Measurements from ENCODE around the gene KCNH1.

Gene KCNH1

GRCh38 chr1:210817385-210818275 lies 316.3 kb downstream of the KCNH1 start:
- no peak for DNase-seq (ENCODE audit: insufficient read length, low spot score)
- FAIRE-seq: no peak

DNA sequence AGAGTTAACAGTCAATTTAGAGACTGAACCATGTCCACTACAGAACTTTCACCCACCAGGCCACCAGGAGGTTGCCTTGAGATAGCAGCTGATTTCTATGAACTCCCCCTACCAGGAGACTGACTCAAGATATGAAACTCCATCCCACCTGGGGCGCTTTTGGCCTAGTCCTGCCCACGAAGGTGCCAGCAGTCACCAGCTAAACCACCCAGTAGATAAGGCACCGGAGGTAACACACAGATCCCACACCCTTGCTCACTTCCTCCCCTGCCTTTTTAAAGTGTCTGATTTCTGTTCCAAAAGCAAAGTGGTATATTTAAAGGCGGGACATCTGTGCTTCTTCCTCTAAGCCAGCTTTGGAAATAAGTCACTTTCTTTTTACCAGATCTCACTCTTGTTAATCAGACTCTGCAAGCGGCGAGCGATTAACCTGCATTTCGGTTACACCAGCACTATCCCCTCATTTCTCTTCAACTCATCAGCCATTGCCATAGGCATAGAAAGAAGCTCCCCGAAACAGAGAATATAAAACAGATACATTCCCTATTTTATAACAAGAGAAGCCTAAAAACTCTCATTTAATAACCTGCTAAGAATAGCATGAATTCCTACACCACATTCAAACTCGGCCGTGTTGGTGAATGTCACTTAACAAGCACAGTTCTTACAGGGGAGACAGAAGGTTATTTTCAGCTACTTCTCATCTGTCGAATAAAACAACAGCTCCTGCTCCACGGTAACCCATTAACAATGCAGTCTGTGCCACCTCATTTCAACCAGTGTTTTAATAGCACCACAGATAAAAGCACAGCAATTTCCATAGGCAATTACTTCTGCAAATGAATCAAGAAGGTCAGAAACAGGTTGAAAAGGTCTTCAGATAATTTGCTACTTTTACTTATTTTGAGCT lies 318.1 kb downstream of the KCNH1 start:
- FAIRE-seq (no peak), DNase-seq (ENCODE audit: insufficient read length, low spot score) (no peak)

- no peak for DNase-seq (ENCODE audit: insufficient read length, low spot score)
- no peak for FAIRE-seq
These were observed 319.4 kb downstream of the KCNH1 start for GRCh38 chr1:210814382-210815123.

- no peak for DNase-seq (ENCODE audit: insufficient read length, low spot score)
- no peak for FAIRE-seq
These were observed 332.4 kb downstream of the KCNH1 start for GRCh38 chr1:210801501-210801900.

GRCh38 chr1:210800756-210801155 lies 333.2 kb downstream of the KCNH1 start:
- FAIRE-seq: no peak
- no peak for DNase-seq (ENCODE audit: insufficient read length, low spot score)

GRCh38 chr1:210800301-210800700 lies 333.6 kb downstream of the KCNH1 start:
- FAIRE-seq (no peak), DNase-seq (ENCODE audit: insufficient read length, low spot score) (no peak)

DNA sequence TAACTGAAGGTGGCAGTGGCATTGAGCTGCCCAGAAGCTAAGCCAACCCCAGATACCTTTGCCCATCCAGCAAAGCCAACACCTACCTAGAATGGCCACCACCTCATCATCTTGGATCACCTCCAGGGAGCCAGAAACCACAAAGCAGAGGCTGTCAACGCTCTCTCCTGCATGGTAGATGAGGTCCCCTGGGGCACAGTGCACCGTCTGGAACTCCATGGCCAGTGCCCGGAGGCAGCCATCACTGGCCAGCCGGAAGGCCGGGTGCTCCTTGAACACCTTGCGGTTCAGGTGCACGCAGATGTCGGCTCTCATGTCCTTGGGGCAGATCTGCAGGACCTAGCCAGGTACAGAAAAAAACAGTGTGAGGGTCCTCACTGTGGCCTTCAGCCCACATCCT lies 336.5 kb downstream of the KCNH1 start:
- DNase-seq (ENCODE audit: insufficient read length, low spot score) (no peak), FAIRE-seq (no peak)

- peak; percentile 52 for FAIRE-seq
These were observed 337.5 kb downstream of the KCNH1 start for GRCh38 chr1:210796421-210796820.

DNA sequence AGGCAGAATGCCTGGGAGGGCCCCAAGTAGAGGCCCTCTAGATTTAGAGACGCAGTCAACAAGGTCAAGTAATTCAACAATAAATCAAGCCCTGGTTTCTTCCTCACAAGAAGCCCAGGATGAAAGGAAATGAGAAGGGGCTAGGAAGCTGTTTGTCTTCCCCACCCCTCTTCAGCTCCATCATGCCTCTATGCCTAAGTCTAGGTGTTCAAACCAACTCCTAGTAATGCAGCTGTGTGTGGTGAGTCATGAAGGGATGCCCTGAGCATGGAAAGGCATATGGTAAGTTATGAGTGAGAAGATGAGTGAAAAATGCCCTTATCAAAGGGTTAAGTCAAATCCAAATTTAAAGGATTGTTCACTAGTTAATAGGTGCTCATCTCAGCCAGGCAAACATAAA lies 339.5 kb downstream of the KCNH1 start:
- DNase-seq (ENCODE audit: insufficient read length, low spot score) (no peak), FAIRE-seq (no peak)

More at GRCh38 chr1:210796421-210796820, 337.5 kb downstream of the KCNH1 start:
- no peak for DNase-seq (ENCODE audit: insufficient read length, low spot score)

- FAIRE-seq (peak; percentile 70), DNase-seq (ENCODE audit: insufficient read length, low spot score) (peak; percentile 72)
These were observed 341.5 kb downstream of the KCNH1 start for GRCh38 chr1:210792250-210793102.

DNA sequence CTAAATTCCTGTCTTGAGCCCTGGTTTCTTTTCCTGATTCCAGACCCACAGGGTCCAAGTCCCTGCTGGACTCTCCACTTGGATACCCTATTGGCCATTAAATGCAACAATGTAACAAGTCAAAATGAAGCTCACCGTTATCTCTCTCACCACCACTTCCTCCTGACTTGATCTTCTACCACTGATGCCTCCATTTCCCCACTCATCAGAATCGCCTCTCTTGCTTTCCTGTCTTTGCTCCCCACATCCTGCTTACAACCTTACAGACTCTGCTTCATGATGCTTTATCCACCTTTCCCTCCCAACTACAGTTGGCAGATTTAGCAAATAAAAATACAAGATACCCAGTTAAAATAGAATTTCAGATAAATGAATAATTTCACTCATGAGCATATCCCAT lies 343.8 kb downstream of the KCNH1 start:
- no peak for DNase-seq (ENCODE audit: insufficient read length, low spot score)
- FAIRE-seq: no peak

DNA sequence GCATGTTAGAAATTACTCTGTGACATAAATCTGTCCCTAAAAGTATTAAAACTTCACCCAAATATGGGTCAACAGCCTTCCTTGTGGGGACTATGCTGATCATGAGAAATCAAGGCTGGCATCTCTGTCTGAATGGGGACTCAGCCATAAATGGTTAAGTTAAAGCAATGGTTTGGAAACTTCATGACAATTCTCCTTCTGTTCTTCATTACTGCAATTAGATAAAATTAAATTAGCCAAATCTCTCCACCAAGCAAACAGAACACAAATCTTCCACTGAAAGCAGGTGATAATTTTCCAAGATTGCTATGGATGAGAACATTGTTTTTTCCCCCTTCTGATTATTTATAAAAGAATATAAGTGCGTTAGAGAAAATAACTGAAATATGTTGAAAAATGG lies 346.1 kb downstream of the KCNH1 start:
- no peak for FAIRE-seq
- no peak for DNase-seq (ENCODE audit: insufficient read length, low spot score)

DNA sequence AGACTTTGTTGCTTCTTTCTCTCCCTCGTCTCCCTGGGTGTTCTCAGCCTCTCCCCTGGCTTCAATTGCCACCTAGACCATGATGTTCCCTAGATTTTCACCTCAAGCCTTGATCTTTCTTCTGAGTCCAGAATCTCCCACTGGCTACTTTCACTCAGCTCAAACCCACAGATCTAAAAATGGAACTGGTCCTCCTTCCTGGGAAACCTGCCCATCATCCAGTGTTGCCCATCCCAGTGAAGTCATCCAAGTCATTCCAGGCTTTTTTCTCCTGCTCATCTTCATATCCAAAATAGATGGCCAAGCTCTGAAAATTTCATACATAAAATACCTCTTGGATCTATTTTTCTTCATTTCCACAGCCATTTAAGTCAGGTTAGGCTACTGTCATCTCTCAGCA lies 347.4 kb downstream of the KCNH1 start:
- DNase-seq (ENCODE audit: insufficient read length, low spot score) (no peak), FAIRE-seq (no peak)

DNA sequence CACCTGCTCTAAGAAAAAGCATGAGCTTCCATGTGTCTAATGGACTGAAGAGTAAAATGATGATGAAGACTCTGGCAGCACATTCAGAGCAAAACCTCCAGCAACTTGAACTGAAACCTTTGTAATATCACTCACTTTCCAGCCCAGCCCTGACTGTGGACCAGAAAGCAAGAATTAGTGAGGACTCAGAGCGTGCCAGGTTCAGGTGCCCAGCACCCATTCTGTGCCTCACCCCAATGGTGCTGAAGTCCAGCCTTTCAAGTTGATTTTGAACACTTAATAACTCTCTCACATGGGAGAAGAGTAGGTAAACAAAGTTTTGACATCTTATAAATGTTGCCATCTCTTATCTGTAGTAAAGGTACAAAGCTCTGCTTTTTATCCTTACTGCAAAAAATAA lies 350.0 kb downstream of the KCNH1 start:
- no peak for FAIRE-seq
- no peak for DNase-seq (ENCODE audit: insufficient read length, low spot score)

GRCh38 chr1:210781652-210782051 lies 352.3 kb downstream of the KCNH1 start:
- FAIRE-seq (no peak), DNase-seq (ENCODE audit: insufficient read length, low spot score) (no peak)

GRCh38 chr1:210779269-210779668 lies 354.7 kb downstream of the KCNH1 start:
- DNase-seq (ENCODE audit: insufficient read length, low spot score) (no peak), FAIRE-seq (no peak)

GRCh38 chr1:210777914-210778313 lies 356.0 kb downstream of the KCNH1 start:
- peak; percentile 51 for FAIRE-seq

DNA sequence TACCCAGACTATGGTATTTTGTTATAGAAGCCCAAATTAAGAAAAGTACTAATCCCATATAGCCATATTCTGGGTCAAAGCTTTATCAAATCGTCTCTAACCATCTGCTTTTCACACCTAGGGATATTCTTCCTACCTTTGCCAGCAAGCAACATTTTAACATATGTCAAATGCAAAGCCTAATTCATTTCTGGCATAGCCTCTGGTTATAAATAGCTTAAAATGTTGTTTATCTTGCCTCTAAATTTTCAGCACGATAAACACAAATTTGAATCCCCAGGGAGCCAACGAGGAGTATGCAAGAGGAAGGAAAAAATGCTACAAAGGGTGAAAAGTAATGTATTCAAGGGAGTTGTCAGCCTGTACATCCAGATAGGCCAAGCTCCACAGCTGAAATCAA lies 357.2 kb downstream of the KCNH1 start:
- DNase-seq (ENCODE audit: insufficient read length, low spot score) (no peak), FAIRE-seq (no peak)

More at GRCh38 chr1:210777914-210778313, 356.0 kb downstream of the KCNH1 start:
- no peak for DNase-seq (ENCODE audit: insufficient read length, low spot score)

DNA sequence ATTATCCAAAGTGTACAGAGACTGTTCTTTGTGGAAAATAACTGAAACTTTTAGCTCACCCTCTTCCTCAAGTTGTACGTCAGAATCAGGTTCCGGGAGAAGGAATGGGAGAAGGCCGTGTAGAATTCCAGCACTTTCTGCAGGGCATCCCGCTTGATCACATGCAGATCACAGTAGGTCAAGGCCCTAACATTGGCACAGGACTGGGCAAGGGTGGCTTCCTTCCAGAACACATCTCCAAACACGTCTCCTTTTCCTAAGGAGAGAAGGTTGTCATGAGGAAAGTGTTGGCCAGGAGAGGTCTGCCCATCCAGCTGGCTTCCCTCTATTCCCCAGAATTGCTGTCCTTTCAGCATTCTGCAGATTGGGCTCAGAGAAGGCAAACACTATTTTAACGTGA lies 358.7 kb downstream of the KCNH1 start:
- FAIRE-seq (no peak), DNase-seq (ENCODE audit: insufficient read length, low spot score) (no peak)

- FAIRE-seq: no peak
- DNase-seq (ENCODE audit: insufficient read length, low spot score): no peak
These were observed 360.5 kb downstream of the KCNH1 start for GRCh38 chr1:210773450-210773849.
